CD14-positive monocyte (primary cell): ENCODE data around the gene NBAS. TPM values are rescaled to one million over a fixed set of nuclear protein-coding genes. Genes with fewer than 3 reads are reported as not detected.

Experiments used
- DNase-seq, 3 donors: peaks; one replicate each; pipeline ENCODE4 v3.0.0-alpha.2; 2011 to 2022
- H2AFZ ChIP-seq: 2 replicates; pipeline ENCODE4 v1.6.0; 2012; ENCODE audit warnings: mild to moderate bottlenecking, low read depth, low read length, inconsistent platforms; ENCODE audit not compliant: insufficient read depth, poor library complexity, severe bottlenecking
- H3K27ac ChIP-seq, 2 donors: 1 replicate in 1 of 2; 2 replicates in 1 of 2; pipeline ENCODE4 v1.5.1; 2012 to 2013; ENCODE audit warnings: low read length in 2 of 2, control low read depth in 1 of 2, inconsistent platforms in 1 of 2, low read depth in 1 of 2, mild to moderate bottlenecking in 1 of 2
- H3K27me3 ChIP-seq, 2 donors: one replicate each; pipeline versions ENCODE4 v1.6.0 to v1.6.1; 2011 to 2013; ENCODE audit warnings: low read length in 2 of 2; ENCODE audit not compliant: control insufficient read depth in 2 of 2, insufficient read depth in 2 of 2
- H3K36me3 ChIP-seq, 2 donors: replicated peaks in 1 of 2; 1 replicate in 1 of 2; 2 replicates in 1 of 2; pipeline versions ENCODE4 v1.5.1 to v1.6.1; 2012 to 2013; ENCODE audit warnings: low read length in 2 of 2, control low read depth in 1 of 2, inconsistent platforms in 1 of 2, mild to moderate bottlenecking in 1 of 2; ENCODE audit not compliant: insufficient read depth in 2 of 2, control insufficient read depth in 1 of 2
- H3K4me1 ChIP-seq, 2 donors: 1 replicate in 1 of 2; 2 replicates in 1 of 2; pipeline versions ENCODE4 v1.5.1 to v1.6.1; 2012 to 2013; ENCODE audit warnings: low read length in 2 of 2, control low read depth in 1 of 2, inconsistent platforms in 1 of 2, mild to moderate bottlenecking in 1 of 2, moderate library complexity in 1 of 2; ENCODE audit not compliant: insufficient read depth in 2 of 2, control insufficient read depth in 1 of 2
- H3K4me2 ChIP-seq: replicated peaks from 2 replicates; pipeline ENCODE3; 2012; ENCODE audit warnings: low read length, moderate library complexity, mild to moderate bottlenecking; ENCODE audit not compliant: poor library complexity, severe bottlenecking; ENCODE audit errors: extremely low read depth
- H3K4me3 ChIP-seq, 3 experiments: fragments of 200-600 bp in 1 of 3; sonication (generic) in 1 of 3; replicated peaks in 1 of 3; 1 replicate in 2 of 3; 2 replicates in 1 of 3; pipeline ENCODE4 v1.5.1; 2011 to 2013; ENCODE audit warnings: low read length in 3 of 3, mild to moderate bottlenecking in 3 of 3, control low read depth in 2 of 3, low read depth in 2 of 3, inconsistent platforms in 1 of 3, moderate library complexity in 1 of 3
- H3K79me2 ChIP-seq: 2 replicates; pipeline ENCODE4 v1.6.0; 2012; ENCODE audit warnings: mild to moderate bottlenecking, control low read depth, inconsistent platforms, low read length, moderate library complexity; ENCODE audit not compliant: insufficient read depth
- H3K9ac ChIP-seq: 2 replicates; pipeline ENCODE4 v1.6.0; 2017; ENCODE audit warnings: low read length, mild to moderate bottlenecking; ENCODE audit not compliant: insufficient read depth, poor library complexity, severe bottlenecking
- H3K9me3 ChIP-seq, 2 donors: replicated peaks in 1 of 2; 1 replicate in 1 of 2; 2 replicates in 1 of 2; pipeline versions ENCODE4 v1.5.1 to v1.6.1; 2012 to 2013; ENCODE audit warnings: low read length in 2 of 2, control low read depth in 1 of 2; ENCODE audit not compliant: control insufficient read depth in 1 of 2, insufficient read depth in 1 of 2
- H4K20me1 ChIP-seq: 2 replicates; pipeline ENCODE4 v1.6.0; 2012; ENCODE audit warnings: mild to moderate bottlenecking, low read length, control low read depth, moderate library complexity; ENCODE audit not compliant: insufficient read depth
- H3K27ac Mint-ChIP-seq, 7 donors: one replicate each; pipeline ENCODE4 v1.8.0; 2020; ENCODE audit warnings: mild to moderate bottlenecking in 7 of 7, mixed read lengths in 7 of 7, moderate library complexity in 6 of 7, inconsistent platforms in 2 of 7
- H3K27me3 Mint-ChIP-seq, 3 donors: one replicate each; pipeline ENCODE4 v1.8.0; 2021 to 2022; ENCODE audit warnings: low read depth in 3 of 3, mild to moderate bottlenecking in 3 of 3, mixed read lengths in 3 of 3, moderate library complexity in 3 of 3, inconsistent platforms in 1 of 3
- H3K36me3 Mint-ChIP-seq, 2 donors: one replicate each; pipeline ENCODE4 v1.8.0; 2020; ENCODE audit warnings: mixed read lengths in 2 of 2, inconsistent platforms in 1 of 2, mild to moderate bottlenecking in 1 of 2
- H3K4me1 Mint-ChIP-seq: one replicate; pipeline ENCODE4 v1.8.0; 2020; ENCODE audit warnings: mild to moderate bottlenecking, mixed read lengths
- H3K4me3 Mint-ChIP-seq, 2 donors: one replicate each; pipeline ENCODE4 v1.8.0; 2020; ENCODE audit warnings: mild to moderate bottlenecking in 2 of 2, mixed read lengths in 2 of 2, moderate library complexity in 1 of 2
- H3K9me3 Mint-ChIP-seq, 7 donors: one replicate each; pipeline ENCODE4 v1.8.0; 2020 to 2022; ENCODE audit warnings: mixed read lengths in 7 of 7, mild to moderate bottlenecking in 6 of 7, moderate library complexity in 6 of 7, inconsistent platforms in 2 of 7
- CTCF ChIP-seq: fragments of 200-600 bp; IDR thresholded peaks from one replicate; pipeline ENCODE4 v1.8.0; 2022; ENCODE audit warnings: antibody characterized with exemption, mild to moderate bottlenecking
- WGBS: methylation state at CpG from one replicate; pipeline ENCODE4 v1.1.5; 2013; ENCODE audit warnings: missing lambda C conversion rate; ENCODE audit not compliant: insufficient coverage; 5-methylcytosine and 5-hydroxymethylcytosine counted together
- intact Hi-C, 2 donors: fragments of 100-400 bp; cut with micrococcal nuclease; formaldehyde crosslinking; loops; one replicate each; pipeline versions ENCODE4 v1.15.0 to v1.15.1; 2023
- polyA plus RNA-seq, 3 donors: library from polyadenylated mRNA; depleted of rRNA in 1 of 3; unstranded in 2 of 3; stranded (reverse) in 1 of 3; fragments of 300-500 nt in 2 of 3; fragments of >200 nt in 1 of 3; fragmentation: Illumina TruSeq in 2 of 3; gene quantifications; 1 replicate in 2 of 3; 2 replicates in 1 of 3; pipeline ENCODE4 v1.2.3, GENCODE V29; 2012 to 2021

NBAS gene
- polyA plus RNA-seq, 3 donors = 8.9 to 10.9 (median 8.9) TPM

GRCh38 chr2:15158100-15158499 lies 403.0 kb downstream of the NBAS start:
- Mint-ChIP-seq H3K36me3 (no peaks in the 10 kb centered on the region), H3K27me3 (no peaks in the 10 kb centered on the region), H3K9me3 (peaks cover 0 to 3% (median 0%) of the 10 kb centered on the region in 7 donors), H3K4me1 (no peaks in the 10 kb centered on the region), H3K4me3 (no peak overlapping the region), H3K27ac (no peak overlapping the region)
- Histone ChIP-seq H3K27ac (no peak overlapping the region), H3K36me3 (no peaks in the 10 kb centered on the region), H3K9me3 (no peaks in the 10 kb centered on the region), H3K4me1 (no peaks in the 10 kb centered on the region), H3K9ac (no peak overlapping the region), H3K27me3 (no peaks in the 10 kb centered on the region), H4K20me1 (no peaks in the 10 kb centered on the region), H3K4me3 (no peak overlapping the region), H2AFZ (no peak overlapping the region), H3K79me2 (no peaks in the 10 kb centered on the region), H3K4me2 (no peak overlapping the region)
- DNase-seq = no peak
- TF ChIP-seq CTCF = no peak
- intact Hi-C loops = no loop called here
- WGBS = 88% methylated on average over 4 of the region's 4 CpGs

GRCh38 chr2:15155959-15156574 lies 405.1 kb downstream of the NBAS start:
- Mint-ChIP-seq H3K9me3 (peaks cover 0 to 6% (median 0%) of the 10 kb centered on the region in 7 donors), H3K36me3 (no peaks in the 10 kb centered on the region), H3K27me3 (no peaks in the 10 kb centered on the region), H3K4me1 (no peaks in the 10 kb centered on the region), H3K27ac (no peak overlapping the region), H3K4me3 (no peak overlapping the region)
- Histone ChIP-seq H3K36me3 (no peaks in the 10 kb centered on the region), H3K4me2 (no peak overlapping the region), H4K20me1 (no peaks in the 10 kb centered on the region), H3K4me3 (no peak overlapping the region), H3K27ac (no peak overlapping the region), H2AFZ (no peak overlapping the region), H3K9ac (no peak overlapping the region), H3K4me1 (no peaks in the 10 kb centered on the region), H3K9me3 (no peaks in the 10 kb centered on the region), H3K27me3 (no peaks in the 10 kb centered on the region), H3K79me2 (no peaks in the 10 kb centered on the region)
- intact Hi-C loops = no loop called here
- no peak for DNase-seq
- no peak for TF ChIP-seq CTCF
- 83% methylated on average over 3 of the region's 7 CpGs for WGBS
